Measurements from ENCODE around the gene FAXC.
"Not testable (repeated sequence)": the region's sequence is repeated elsewhere in the genome, so short reads cannot be mapped to it uniquely, and the experiment has no call there.

FAXC gene

GRCh38 chr6:99276747-99277146, 72.7 kb downstream of the FAXC start:
- Histone ChIP-seq H3K4me3 (ENCODE audit: low read length) (no peak overlapping the region), H3K27ac (ENCODE audit: low read length) (no peak overlapping the region), H3K36me3 (ENCODE audit: insufficient read depth, low read depth, low read length) (peaks cover 13% of the 10 kb centered on the region), H3K4me1 (ENCODE audit: insufficient read depth, low read length) (no peaks in the 10 kb centered on the region), H3K9me3 (ENCODE audit: insufficient read depth, low read depth, low read length) (no peaks in the 10 kb centered on the region), H3K9ac (ENCODE audit: low read depth, low read length) (no peak overlapping the region), H3K27me3 (ENCODE audit: insufficient read depth, low read length) (no peaks in the 10 kb centered on the region)

- H3K9me3 ChIP-seq (ENCODE audit: insufficient read depth, low read depth, low read length) = no peaks in the 10 kb centered on the region
- no peaks in the 10 kb centered on the region for H3K36me3 ChIP-seq (ENCODE audit: insufficient read depth, low read depth, low read length)
- H3K27ac ChIP-seq (ENCODE audit: low read length) = no peak overlapping the region
- no peak overlapping the region for H3K4me3 ChIP-seq (ENCODE audit: low read length)
- H3K9ac ChIP-seq (ENCODE audit: low read depth, low read length) = no peak overlapping the region
- H3K27me3 ChIP-seq (ENCODE audit: insufficient read depth, low read length) = no peaks in the 10 kb centered on the region
- H3K4me1 ChIP-seq (ENCODE audit: insufficient read depth, low read length) = peaks cover 5% of the 10 kb centered on the region; the same call in 1 of the 2 replicates
Measured at GRCh38 chr6:99270826-99271225, 78.6 kb downstream of the FAXC start.

- no peaks in the 10 kb centered on the region for H3K9me3 ChIP-seq (ENCODE audit: insufficient read depth, low read depth, low read length)
- no peaks in the 10 kb centered on the region for H3K27me3 ChIP-seq (ENCODE audit: insufficient read depth, low read length)
- H3K36me3 ChIP-seq (ENCODE audit: insufficient read depth, low read depth, low read length) = no peaks in the 10 kb centered on the region
- H3K27ac ChIP-seq (ENCODE audit: low read length) = no peak overlapping the region
- peaks cover 5% of the 10 kb centered on the region; the same call in 1 of the 2 replicates for H3K4me1 ChIP-seq (ENCODE audit: insufficient read depth, low read length)
- H3K4me3 ChIP-seq (ENCODE audit: low read length) = no peak overlapping the region
- H3K9ac ChIP-seq (ENCODE audit: low read depth, low read length) = no peak overlapping the region
Measured at GRCh38 chr6:99270030-99270429, 79.4 kb downstream of the FAXC start.

- no peaks in the 10 kb centered on the region for H3K36me3 ChIP-seq (ENCODE audit: insufficient read depth, low read depth, low read length)
- no peak overlapping the region for H3K27ac ChIP-seq (ENCODE audit: low read length)
- H3K27me3 ChIP-seq (ENCODE audit: insufficient read depth, low read length) = no peaks in the 10 kb centered on the region
- no peaks in the 10 kb centered on the region for H3K9me3 ChIP-seq (ENCODE audit: insufficient read depth, low read depth, low read length)
- H3K4me3 ChIP-seq (ENCODE audit: low read length) = no peak overlapping the region
- H3K9ac ChIP-seq (ENCODE audit: low read depth, low read length) = no peak overlapping the region
- H3K4me1 ChIP-seq (ENCODE audit: insufficient read depth, low read length) = peaks cover 5% of the 10 kb centered on the region; the same call in 1 of the 2 replicates
Measured at GRCh38 chr6:99269207-99269606, 80.3 kb downstream of the FAXC start.

GRCh38 chr6:99266996-99267395, 82.5 kb downstream of the FAXC start:
- not testable (repeated sequence) for H3K9me3 ChIP-seq (ENCODE audit: insufficient read depth, low read depth, low read length); H3K4me3 ChIP-seq (ENCODE audit: low read length); H3K27me3 ChIP-seq (ENCODE audit: insufficient read depth, low read length); H3K27ac ChIP-seq (ENCODE audit: low read length); H3K4me1 ChIP-seq (ENCODE audit: insufficient read depth, low read length); H3K9ac ChIP-seq (ENCODE audit: low read depth, low read length); H3K36me3 ChIP-seq (ENCODE audit: insufficient read depth, low read depth, low read length)

- not testable (repeated sequence) for H3K9ac ChIP-seq (ENCODE audit: low read depth, low read length); H3K27me3 ChIP-seq (ENCODE audit: insufficient read depth, low read length); H3K9me3 ChIP-seq (ENCODE audit: insufficient read depth, low read depth, low read length)
Measured at GRCh38 chr6:99265447-99265846, 84.0 kb downstream of the FAXC start.

GRCh38 chr6:99254616-99255550, 94.6 kb downstream of the FAXC start:
- no peak overlapping the region for H3K27ac ChIP-seq (ENCODE audit: low read length)
- H3K4me1 ChIP-seq (ENCODE audit: insufficient read depth, low read length) = no peaks in the 10 kb centered on the region
- no peak overlapping the region for H3K9ac ChIP-seq (ENCODE audit: low read depth, low read length)
- H3K9me3 ChIP-seq (ENCODE audit: insufficient read depth, low read depth, low read length) = no peaks in the 10 kb centered on the region
- H3K36me3 ChIP-seq (ENCODE audit: insufficient read depth, low read depth, low read length) = no peaks in the 10 kb centered on the region
- H3K27me3 ChIP-seq (ENCODE audit: insufficient read depth, low read length) = no peaks in the 10 kb centered on the region; the same call in 1 of the 2 replicates
- H3K4me3 ChIP-seq (ENCODE audit: low read length) = no peak overlapping the region

More at GRCh38 chr6:99265447-99265846, 84.0 kb downstream of the FAXC start:
- not testable (repeated sequence) for H3K27ac ChIP-seq (ENCODE audit: low read length); H3K4me3 ChIP-seq (ENCODE audit: low read length); H3K36me3 ChIP-seq (ENCODE audit: insufficient read depth, low read depth, low read length); H3K4me1 ChIP-seq (ENCODE audit: insufficient read depth, low read length)

GRCh38 chr6:99253271-99253670, 96.2 kb downstream of the FAXC start:
- Histone ChIP-seq H3K27me3 (ENCODE audit: insufficient read depth, low read length) (peaks cover 3% of the 10 kb centered on the region; the same call in 1 of the 2 replicates), H3K9ac (ENCODE audit: low read depth, low read length) (no peak overlapping the region), H3K9me3 (ENCODE audit: insufficient read depth, low read depth, low read length) (no peaks in the 10 kb centered on the region), H3K4me3 (ENCODE audit: low read length) (no peak overlapping the region), H3K4me1 (ENCODE audit: insufficient read depth, low read length) (no peaks in the 10 kb centered on the region), H3K27ac (ENCODE audit: low read length) (no peak overlapping the region), H3K36me3 (ENCODE audit: insufficient read depth, low read depth, low read length) (no peaks in the 10 kb centered on the region)

- no peak overlapping the region for H3K27ac ChIP-seq (ENCODE audit: low read length)
- H3K4me3 ChIP-seq (ENCODE audit: low read length) = no peak overlapping the region
- no peaks in the 10 kb centered on the region for H3K4me1 ChIP-seq (ENCODE audit: insufficient read depth, low read length)
- H3K9ac ChIP-seq (ENCODE audit: low read depth, low read length) = no peak overlapping the region
- H3K36me3 ChIP-seq (ENCODE audit: insufficient read depth, low read depth, low read length) = no peaks in the 10 kb centered on the region
- peaks cover 3% of the 10 kb centered on the region; the same call in 1 of the 2 replicates for H3K27me3 ChIP-seq (ENCODE audit: insufficient read depth, low read length)
- H3K9me3 ChIP-seq (ENCODE audit: insufficient read depth, low read depth, low read length) = no peaks in the 10 kb centered on the region
Measured at GRCh38 chr6:99252421-99252820, 97.1 kb downstream of the FAXC start.

GRCh38 chr6:99250476-99250875, 99.0 kb downstream of the FAXC start:
- Histone ChIP-seq H3K4me3 (ENCODE audit: low read length) (no peak overlapping the region), H3K9me3 (ENCODE audit: insufficient read depth, low read depth, low read length) (no peaks in the 10 kb centered on the region), H3K36me3 (ENCODE audit: insufficient read depth, low read depth, low read length) (no peaks in the 10 kb centered on the region), H3K27ac (ENCODE audit: low read length) (no peak overlapping the region), H3K27me3 (ENCODE audit: insufficient read depth, low read length) (peaks cover 3% of the 10 kb centered on the region; the same call in 1 of the 2 replicates), H3K9ac (ENCODE audit: low read depth, low read length) (no peak overlapping the region), H3K4me1 (ENCODE audit: insufficient read depth, low read length) (no peaks in the 10 kb centered on the region)

- no peaks in the 10 kb centered on the region for H3K36me3 ChIP-seq (ENCODE audit: insufficient read depth, low read depth, low read length)
- H3K4me1 ChIP-seq (ENCODE audit: insufficient read depth, low read length) = no peaks in the 10 kb centered on the region
- no peak overlapping the region for H3K27ac ChIP-seq (ENCODE audit: low read length)
- H3K27me3 ChIP-seq (ENCODE audit: insufficient read depth, low read length) = peaks cover 3% of the 10 kb centered on the region; the same call in 1 of the 2 replicates
- H3K9me3 ChIP-seq (ENCODE audit: insufficient read depth, low read depth, low read length) = no peaks in the 10 kb centered on the region
- no peak overlapping the region for H3K9ac ChIP-seq (ENCODE audit: low read depth, low read length)
- no peak overlapping the region for H3K4me3 ChIP-seq (ENCODE audit: low read length)
Measured at GRCh38 chr6:99246602-99247001, 102.9 kb downstream of the FAXC start.

- Histone ChIP-seq H3K27me3 (ENCODE audit: insufficient read depth, low read length) (no peaks in the 10 kb centered on the region), H3K27ac (ENCODE audit: low read length) (no peak overlapping the region), H3K4me3 (ENCODE audit: low read length) (no peak overlapping the region), H3K9ac (ENCODE audit: low read depth, low read length) (no peak overlapping the region), H3K4me1 (ENCODE audit: insufficient read depth, low read length) (no peaks in the 10 kb centered on the region), H3K9me3 (ENCODE audit: insufficient read depth, low read depth, low read length) (no peaks in the 10 kb centered on the region), H3K36me3 (ENCODE audit: insufficient read depth, low read depth, low read length) (no peaks in the 10 kb centered on the region)
Measured at GRCh38 chr6:99241905-99242534, 107.5 kb downstream of the FAXC start.
